GM18526 (cell line): Measurements from ENCODE around the gene TYMP.

ENCODE experiments used
- POLR2A ChIP-seq: IDR thresholded peaks from 3 replicates; pipeline ENCODE4 v1.6.1; 2011; ENCODE audit not compliant: insufficient read length; ENCODE audit errors: extremely low read depth

Gene TYMP

GRCh38 chr22:50548921-50549790, 19.3 kb upstream of the TYMP start:
- no peak for TF ChIP-seq POLR2A

- TF ChIP-seq POLR2A, result peak; percentile 14
These were observed 18.5 kb upstream of the TYMP start for GRCh38 chr22:50548040-50548920.

GRCh38 chr22:50547263-50547985, 17.6 kb upstream of the TYMP start:
- no peak for TF ChIP-seq POLR2A

GRCh38 chr22:50546326-50547262, 16.8 kb upstream of the TYMP start:
- TF ChIP-seq POLR2A, result no peak

GRCh38 chr22:50545522-50546325, 15.9 kb upstream of the TYMP start, which contains the start of gene KLHDC7B:
TSS of gene KLHDC7B (plus strand) at chr22:50545899. CDS start at chr22:50546244, 345 bp downstream.
- TF ChIP-seq POLR2A, result no peak

- peak; percentile 17 for TF ChIP-seq POLR2A
These were observed 15.0 kb upstream of the TYMP start for GRCh38 chr22:50544746-50545253.

- peak; percentile 27 for TF ChIP-seq POLR2A
These were observed 14.4 kb upstream of the TYMP start for GRCh38 chr22:50544078-50544745.

GRCh38 chr22:50542416-50542927, 12.7 kb upstream of the TYMP start:
- TF ChIP-seq POLR2A, result peak; percentile 54

- TF ChIP-seq POLR2A, result peak; percentile 16
These were observed 11.8 kb upstream of the TYMP start for GRCh38 chr22:50541667-50542026.

- TF ChIP-seq POLR2A, result no peak
These were observed 10.6 kb upstream of the TYMP start for GRCh38 chr22:50540381-50540780.

- TF ChIP-seq POLR2A, result no peak
These were observed 8.0 kb upstream of the TYMP start for GRCh38 chr22:50537765-50538164.

GRCh38 chr22:50536226-50536625, 6.4 kb upstream of the TYMP start:
- no peak for TF ChIP-seq POLR2A
